Smooth muscle cell (in vitro differentiated cells): Measurements from ENCODE around the gene IPCEF1. TPM values are rescaled to one million over a fixed set of nuclear protein-coding genes. Genes with fewer than 3 reads are reported as not detected.
A peak's percentile ranks its signal among the peaks of the same experiment; 100 is the strongest.

Experiments
- DNase-seq: peaks from one replicate; lab custom pipeline; 2025; ENCODE audit not compliant: unreplicated experiment; lab: John Stamatoyannopoulos, UW
- H2AFZ ChIP-seq: fragments of 200-600 bp; sonication (generic); 2 replicates; pipeline ENCODE4 v1.6.0; 2016; ENCODE audit warnings: antibody characterized with exemption, low read depth, mild to moderate bottlenecking
- H3F3A ChIP-seq: fragments of 200-600 bp; sonication (generic); 2 replicates; pipeline ENCODE4 v1.6.0; 2017; ENCODE audit warnings: antibody characterized with exemption, low read depth
- H3K27ac ChIP-seq: fragments of 200-600 bp; sonication (generic); 2 replicates; pipeline ENCODE4 v1.5.1; 2016; ENCODE audit warnings: low read depth, mild to moderate bottlenecking
- H3K27me3 ChIP-seq: fragments of 200-600 bp; sonication (generic); 2 replicates; pipeline ENCODE4 v1.6.1; 2016; ENCODE audit warnings: low read depth, mild to moderate bottlenecking
- H3K36me3 ChIP-seq: fragments of 200-600 bp; sonication (generic); 2 replicates; pipeline ENCODE4 v1.5.1; 2016; ENCODE audit warnings: low read depth
- H3K4me1 ChIP-seq: fragments of 200-600 bp; sonication (generic); 2 replicates; pipeline ENCODE4 v1.5.1; 2016; ENCODE audit warnings: low read depth
- H3K4me2 ChIP-seq: fragments of 200-600 bp; sonication (generic); 2 replicates; pipeline ENCODE4 v1.6.0; 2016; ENCODE audit warnings: mild to moderate bottlenecking
- H3K4me3 ChIP-seq: fragments of 200-600 bp; sonication (generic); 2 replicates; pipeline ENCODE4 v1.5.1; 2016; ENCODE audit warnings: mild to moderate bottlenecking
- H3K79me2 ChIP-seq: fragments of 200-600 bp; sonication (generic); 2 replicates; pipeline ENCODE4 v1.6.0; 2016; ENCODE audit warnings: low read depth, mild to moderate bottlenecking
- H3K9ac ChIP-seq: fragments of 200-600 bp; sonication (generic); 2 replicates; pipeline ENCODE4 v1.6.0; 2016; ENCODE audit warnings: low read depth
- H3K9me3 ChIP-seq: fragments of 200-600 bp; sonication (generic); replicated peaks from 2 replicates; pipeline ENCODE4 v1.5.1; 2016; ENCODE audit warnings: low read depth
- H4K20me1 ChIP-seq: fragments of 200-600 bp; sonication (generic); 2 replicates; pipeline ENCODE4 v1.6.0; 2016; ENCODE audit warnings: low read depth
- WGBS: methylation state at CpG from one replicate; pipeline ENCODE4 v1.1.7; 2016; ENCODE audit warnings: low lambda C conversion rate; 5-methylcytosine and 5-hydroxymethylcytosine counted together
- polyA plus RNA-seq: library from polyadenylated mRNA; unstranded; fragments of >200 nt; fragmentation: Nextera tagmentation; extraction: Ambion mirVana; gene quantifications from 2 replicates; pipeline ENCODE4 v1.2.1, GENCODE V29; 2016
- total RNA-seq: library from RNA; depleted of rRNA; stranded (reverse); fragments of >200 nt; gene quantifications from 2 replicates; pipeline ENCODE4 v1.2.3, GENCODE V29; 2014
- TF ChIP-seq, protein P1 (sequence below): fragments of 200-600 bp; sonication (generic); IDR thresholded peaks from 2 replicates; pipeline ENCODE4 v1.5.1; 2017; ENCODE audit warnings: borderline replicate concordance, mild to moderate bottlenecking, antibody characterized with exemption; ENCODE audit not compliant: insufficient read depth, poor library complexity, severe bottlenecking

The IPCEF1 gene
- total and polyA plus RNA-seq, 2 experiments from 2014 or later = 0.04 TPM; not detected in 1

DNA sequence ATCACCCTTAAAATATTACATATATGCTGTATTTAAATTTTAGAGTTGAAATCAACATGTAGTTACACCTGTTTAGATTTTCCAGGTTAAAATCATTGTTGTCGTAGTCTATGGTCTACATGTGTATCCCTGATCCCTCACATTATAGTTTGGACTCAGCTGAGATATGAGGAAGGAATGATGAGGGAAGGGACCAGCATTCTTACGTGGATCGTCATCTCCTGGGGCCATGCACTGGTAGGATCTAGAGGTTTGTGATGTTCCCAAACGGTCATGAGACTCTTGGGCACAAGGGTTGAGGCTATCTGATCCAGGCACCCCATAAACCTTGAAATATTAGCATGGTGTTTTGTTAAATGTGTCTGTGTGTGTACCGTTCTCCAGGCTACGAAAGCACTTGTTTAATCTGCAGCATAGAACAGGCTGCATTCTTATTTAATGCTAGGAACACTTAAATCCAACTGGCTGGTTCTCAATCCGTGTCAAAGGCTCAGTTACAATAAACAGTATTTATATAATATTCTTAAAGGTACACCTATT is 55.4 kb downstream of the IPCEF1 start:
- no peaks in the 10 kb centered on the region for H3K36me3 ChIP-seq
- H3K9me3 ChIP-seq = no peaks in the 10 kb centered on the region
- peak overlapping the region; percentile 55 for H2AFZ ChIP-seq
- peaks cover 7% of the 10 kb centered on the region for H3F3A ChIP-seq
- H3K4me1 ChIP-seq = peaks cover 12% of the 10 kb centered on the region
- peak overlapping the region; percentile 15 for H3K9ac ChIP-seq
- TF ChIP-seq, protein P1, sequence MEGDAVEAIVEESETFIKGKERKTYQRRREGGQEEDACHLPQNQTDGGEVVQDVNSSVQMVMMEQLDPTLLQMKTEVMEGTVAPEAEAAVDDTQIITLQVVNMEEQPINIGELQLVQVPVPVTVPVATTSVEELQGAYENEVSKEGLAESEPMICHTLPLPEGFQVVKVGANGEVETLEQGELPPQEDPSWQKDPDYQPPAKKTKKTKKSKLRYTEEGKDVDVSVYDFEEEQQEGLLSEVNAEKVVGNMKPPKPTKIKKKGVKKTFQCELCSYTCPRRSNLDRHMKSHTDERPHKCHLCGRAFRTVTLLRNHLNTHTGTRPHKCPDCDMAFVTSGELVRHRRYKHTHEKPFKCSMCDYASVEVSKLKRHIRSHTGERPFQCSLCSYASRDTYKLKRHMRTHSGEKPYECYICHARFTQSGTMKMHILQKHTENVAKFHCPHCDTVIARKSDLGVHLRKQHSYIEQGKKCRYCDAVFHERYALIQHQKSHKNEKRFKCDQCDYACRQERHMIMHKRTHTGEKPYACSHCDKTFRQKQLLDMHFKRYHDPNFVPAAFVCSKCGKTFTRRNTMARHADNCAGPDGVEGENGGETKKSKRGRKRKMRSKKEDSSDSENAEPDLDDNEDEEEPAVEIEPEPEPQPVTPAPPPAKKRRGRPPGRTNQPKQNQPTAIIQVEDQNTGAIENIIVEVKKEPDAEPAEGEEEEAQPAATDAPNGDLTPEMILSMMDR = no peak
- no peaks in the 10 kb centered on the region for H3K79me2 ChIP-seq
- H3K4me3 ChIP-seq = no peak overlapping the region
- no peak for DNase-seq
- WGBS = 51% methylated on average over 7 of the region's 7 CpGs
- H3K4me2 ChIP-seq = peak overlapping the region; percentile 74
- H3K27ac ChIP-seq = peak overlapping the region; percentile 66
- H3K27me3 ChIP-seq = no peaks in the 10 kb centered on the region
- no peaks in the 10 kb centered on the region for H4K20me1 ChIP-seq

DNA sequence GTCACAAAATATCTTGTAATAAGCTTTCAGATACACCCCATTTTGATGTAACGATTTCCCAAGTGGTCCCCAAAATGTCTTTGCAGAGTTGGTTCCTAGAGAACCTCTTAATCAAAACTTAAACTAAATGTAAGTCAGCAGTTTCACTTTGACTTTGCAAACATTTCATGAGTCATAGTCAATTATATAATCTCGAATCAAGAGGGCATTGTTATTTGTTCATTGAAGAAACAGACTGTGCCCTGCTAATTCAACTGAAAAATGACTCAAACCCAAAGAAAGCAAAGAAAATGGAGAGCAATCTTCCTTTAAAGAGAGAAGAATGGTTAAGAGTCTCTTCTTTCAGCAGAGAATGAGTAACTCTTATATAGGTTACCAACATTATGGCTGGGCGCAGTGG is 58.3 kb downstream of the IPCEF1 start:
- H3K27me3 ChIP-seq = no peaks in the 10 kb centered on the region
- no peaks in the 10 kb centered on the region for H4K20me1 ChIP-seq
- DNase-seq = no peak
- WGBS = 78% methylated on average over 3 of the region's 3 CpGs
- no peak overlapping the region for H3K27ac ChIP-seq
- H3K4me2 ChIP-seq = no peak overlapping the region
- H3K4me3 ChIP-seq = no peak overlapping the region
- no peaks in the 10 kb centered on the region for H3K36me3 ChIP-seq
- TF ChIP-seq, protein P1 = no peak
- no peaks in the 10 kb centered on the region for H3K79me2 ChIP-seq
- peaks cover 12% of the 10 kb centered on the region for H3K4me1 ChIP-seq
- no peaks in the 10 kb centered on the region for H3K9me3 ChIP-seq
- H3K9ac ChIP-seq = no peak overlapping the region
- H2AFZ ChIP-seq = no peak overlapping the region
- peaks cover 7% of the 10 kb centered on the region for H3F3A ChIP-seq

DNA sequence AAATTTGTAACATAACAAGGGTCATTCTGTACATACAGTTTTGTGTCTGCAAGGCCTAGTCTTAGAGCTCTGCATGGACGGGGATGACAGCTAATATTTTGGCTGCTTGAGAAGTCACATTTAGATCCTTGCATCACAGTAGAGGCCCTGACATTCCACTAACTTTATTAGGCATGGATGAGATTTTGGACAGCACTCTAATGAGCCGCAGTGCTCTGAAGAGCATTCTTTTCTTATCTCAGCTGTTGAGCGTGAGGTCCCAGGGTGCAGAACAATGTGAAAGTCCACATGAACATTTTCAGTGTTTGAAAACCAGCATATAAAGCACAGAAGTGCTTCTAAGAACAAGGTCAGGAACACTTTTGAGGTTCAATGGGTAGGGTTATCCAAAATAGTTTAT is 58.9 kb downstream of the IPCEF1 start:
- no peaks in the 10 kb centered on the region for H3K27me3 ChIP-seq
- no peak overlapping the region for H3K4me3 ChIP-seq
- peaks cover 7% of the 10 kb centered on the region for H3F3A ChIP-seq
- H3K4me1 ChIP-seq = peaks cover 12% of the 10 kb centered on the region
- no peaks in the 10 kb centered on the region for H3K79me2 ChIP-seq
- WGBS = 16% methylated on average over 3 of the region's 3 CpGs
- H3K27ac ChIP-seq = no peak overlapping the region
- no peak overlapping the region for H3K9ac ChIP-seq
- no peaks in the 10 kb centered on the region for H3K36me3 ChIP-seq
- no peaks in the 10 kb centered on the region for H4K20me1 ChIP-seq
- no peak overlapping the region for H2AFZ ChIP-seq
- H3K4me2 ChIP-seq = peak overlapping the region; percentile 35
- TF ChIP-seq, protein P1 = no peak
- H3K9me3 ChIP-seq = no peaks in the 10 kb centered on the region
- no peak for DNase-seq

DNA sequence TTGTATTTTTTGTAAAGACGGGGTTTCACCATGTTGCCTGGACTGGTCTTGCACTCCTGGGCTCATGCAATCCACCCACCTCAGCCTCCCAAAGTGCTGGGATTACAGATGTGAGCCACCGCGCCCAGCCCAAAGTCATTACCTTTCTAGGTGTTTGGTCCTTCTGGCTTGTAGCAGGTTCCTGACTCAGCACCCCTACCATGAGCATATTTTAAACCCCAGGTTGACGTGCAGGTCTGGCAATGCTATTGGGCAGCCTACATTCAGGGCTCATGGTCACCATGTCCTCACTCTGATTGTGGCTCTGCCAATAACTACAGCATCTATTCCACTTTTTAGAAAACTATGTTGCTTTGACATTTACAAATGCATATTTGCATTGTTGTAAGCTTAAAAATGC is 59.4 kb downstream of the IPCEF1 start:
- TF ChIP-seq, protein P1 = no peak
- Histone ChIP-seq H2AFZ (no peak overlapping the region), H3K4me1 (peaks cover 12% of the 10 kb centered on the region), H3K9ac (no peak overlapping the region), H3K27me3 (no peaks in the 10 kb centered on the region), H3K27ac (no peak overlapping the region), H3K36me3 (no peaks in the 10 kb centered on the region), H3K4me3 (no peak overlapping the region), H3K4me2 (peak overlapping the region; percentile 35), H3K9me3 (no peaks in the 10 kb centered on the region), H4K20me1 (no peaks in the 10 kb centered on the region), H3F3A (peaks cover 7% of the 10 kb centered on the region), H3K79me2 (no peaks in the 10 kb centered on the region)
- no peak for DNase-seq
- 90% methylated on average over 4 of the region's 4 CpGs for WGBS
